ENCODE data around the gene SLC22A23. TPM values are rescaled to one million over a fixed set of nuclear protein-coding genes. Genes with fewer than 3 reads are reported as not detected.

The SLC22A23 gene
- total and polyA plus RNA-seq, 2 donors (not counting 1 experiment from before 2014, with no cell fraction given) = 0.18 to 1.4 TPM

DNA sequence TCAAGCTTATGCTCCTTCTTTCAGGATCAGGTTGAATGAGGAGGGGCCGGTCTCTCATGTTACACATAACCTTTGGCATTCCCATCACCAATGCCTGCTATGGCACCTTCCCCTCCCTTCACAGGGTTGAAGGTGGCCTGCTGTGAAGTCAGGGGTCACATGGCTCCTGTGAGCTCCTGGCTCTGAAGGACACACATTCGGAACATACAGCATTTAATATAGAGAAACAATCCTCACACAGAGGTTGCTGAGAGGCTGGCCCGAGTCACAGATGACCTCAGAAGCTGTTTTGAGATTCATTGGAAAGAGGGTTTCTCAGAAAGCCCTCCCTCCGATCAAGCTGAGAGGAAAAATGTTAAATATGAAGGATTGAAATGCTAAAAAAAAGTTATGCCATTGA lies 116.0 kb downstream of the SLC22A23 start:
- intact Hi-C loops (cut with micrococcal nuclease) = no loop called here
- peaks cover 13% of the 10 kb centered on the region for H3K27me3 Mint-ChIP-seq
- Histone ChIP-seq H3K27ac (ENCODE audit: low read length in 2 of 2) (no peak overlapping the region), H3K36me3 (replicated peaks in 1 of 2; ENCODE audit: control extremely low read depth in 1 of 2, control insufficient read depth in 1 of 2, extremely low read depth in 1 of 2, insufficient read depth in 2 of 2, low read length in 1 of 2) (no peaks in the 10 kb centered on the region), H3K4me1 (ENCODE audit: control insufficient read depth in 2 of 2, insufficient read depth in 2 of 2, low read length in 2 of 2) (peaks cover 7 to 18% of the 10 kb centered on the region in 2 donors), H2AFZ (ENCODE audit: insufficient read depth, low read depth, low read length, poor library complexity, severe bottlenecking) (no peak overlapping the region), H3K9me3 (ENCODE audit: control extremely low read depth in 1 of 3, control insufficient read depth in 2 of 3, insufficient read depth in 1 of 3, low read length in 2 of 3) (peaks cover 0 to 3% (median 0%) of the 10 kb centered on the region in 3 donors), H3K9ac (ENCODE audit: low read length) (no peak overlapping the region), H3K4me3 (ENCODE audit: control extremely low read depth in 1 of 5, extremely low read depth in 1 of 5, insufficient read depth in 1 of 5, low read depth in 2 of 5, low read length in 4 of 5) (no peak overlapping the region), H3K27me3 (replicated peaks in 1 of 4; ENCODE audit: control extremely low read depth in 1 of 4, control insufficient read depth in 3 of 4, insufficient read depth in 4 of 4, low read length in 3 of 4) (no peaks in the 10 kb centered on the region), H3K79me2 (ENCODE audit: control insufficient read depth, insufficient read depth, low read length) (no peaks in the 10 kb centered on the region), H4K20me1 (ENCODE audit: control insufficient read depth, insufficient read depth, low read length, poor library complexity, severe bottlenecking) (no peaks in the 10 kb centered on the region), H3K4me2 (replicated peaks; ENCODE audit: low read depth, low read length, poor library complexity, severe bottlenecking) (no peak overlapping the region)
- no peaks in the 10 kb centered on the region for H3K9me3 Mint-ChIP-seq (ENCODE audit: insufficient read depth)
- ATAC-seq (ENCODE audit: low read depth) (no peak), DNase-seq (no peak)
- H3K27ac Mint-ChIP-seq = no peak overlapping the region
- H3K4me1 Mint-ChIP-seq = peaks cover 18% of the 10 kb centered on the region
- ChIA-PET CTCF (no interaction called here), POLR2A (no interaction called here)
- 100% methylated on average over 1 of the region's 4 CpGs for WGBS (ENCODE audit: insufficient coverage)
- TF ChIP-seq EZH2 (IDR thresholded peaks at IDR 0.05; ENCODE audit: borderline replicate concordance, insufficient read depth, low read depth, low read length, poor library complexity, severe bottlenecking) = no peak
- TF ChIP-seq, protein P1, sequence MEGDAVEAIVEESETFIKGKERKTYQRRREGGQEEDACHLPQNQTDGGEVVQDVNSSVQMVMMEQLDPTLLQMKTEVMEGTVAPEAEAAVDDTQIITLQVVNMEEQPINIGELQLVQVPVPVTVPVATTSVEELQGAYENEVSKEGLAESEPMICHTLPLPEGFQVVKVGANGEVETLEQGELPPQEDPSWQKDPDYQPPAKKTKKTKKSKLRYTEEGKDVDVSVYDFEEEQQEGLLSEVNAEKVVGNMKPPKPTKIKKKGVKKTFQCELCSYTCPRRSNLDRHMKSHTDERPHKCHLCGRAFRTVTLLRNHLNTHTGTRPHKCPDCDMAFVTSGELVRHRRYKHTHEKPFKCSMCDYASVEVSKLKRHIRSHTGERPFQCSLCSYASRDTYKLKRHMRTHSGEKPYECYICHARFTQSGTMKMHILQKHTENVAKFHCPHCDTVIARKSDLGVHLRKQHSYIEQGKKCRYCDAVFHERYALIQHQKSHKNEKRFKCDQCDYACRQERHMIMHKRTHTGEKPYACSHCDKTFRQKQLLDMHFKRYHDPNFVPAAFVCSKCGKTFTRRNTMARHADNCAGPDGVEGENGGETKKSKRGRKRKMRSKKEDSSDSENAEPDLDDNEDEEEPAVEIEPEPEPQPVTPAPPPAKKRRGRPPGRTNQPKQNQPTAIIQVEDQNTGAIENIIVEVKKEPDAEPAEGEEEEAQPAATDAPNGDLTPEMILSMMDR (IDR thresholded peaks at IDR 0.05) = no peak
- no peak overlapping the region for H3K4me3 Mint-ChIP-seq

DNA sequence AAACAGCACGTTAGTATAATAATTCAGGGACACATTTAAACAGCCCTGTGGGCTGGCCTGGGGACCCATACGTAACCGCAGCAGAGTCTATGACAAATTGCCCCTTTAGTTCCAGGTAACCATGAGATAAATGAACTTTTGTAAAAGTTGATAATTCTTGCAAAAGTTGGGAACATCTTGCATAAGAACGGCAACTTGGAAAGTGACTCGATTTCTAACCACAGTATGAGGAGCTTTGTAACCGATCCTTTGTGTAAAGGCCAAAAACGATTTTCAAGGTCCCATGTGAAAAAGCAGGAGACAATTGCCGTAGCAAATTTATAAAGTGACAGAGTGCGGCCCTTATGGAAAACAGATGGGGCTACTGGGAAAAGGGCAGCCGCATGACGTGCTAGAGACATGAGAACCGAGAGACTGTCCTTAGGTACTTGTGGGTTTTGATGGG lies 116.5 kb downstream of the SLC22A23 start:
- Mint-ChIP-seq H3K9me3 (ENCODE audit: insufficient read depth) (no peaks in the 10 kb centered on the region), H3K27ac (no peak overlapping the region), H3K4me3 (no peak overlapping the region), H3K4me1 (peaks cover 15% of the 10 kb centered on the region), H3K27me3 (peaks cover 11% of the 10 kb centered on the region)
- Histone ChIP-seq H3K27ac (ENCODE audit: low read length in 2 of 2) (no peak overlapping the region), H3K27me3 (replicated peaks in 1 of 4; ENCODE audit: control extremely low read depth in 1 of 4, control insufficient read depth in 3 of 4, insufficient read depth in 4 of 4, low read length in 3 of 4) (no peaks in the 10 kb centered on the region), H3K4me3 (ENCODE audit: control extremely low read depth in 1 of 5, extremely low read depth in 1 of 5, insufficient read depth in 1 of 5, low read depth in 2 of 5, low read length in 4 of 5) (no peak overlapping the region), H3K9me3 (ENCODE audit: control extremely low read depth in 1 of 3, control insufficient read depth in 2 of 3, insufficient read depth in 1 of 3, low read length in 2 of 3) (peaks cover 0 to 3% (median 0%) of the 10 kb centered on the region in 3 donors), H4K20me1 (ENCODE audit: control insufficient read depth, insufficient read depth, low read length, poor library complexity, severe bottlenecking) (no peaks in the 10 kb centered on the region), H3K4me2 (replicated peaks; ENCODE audit: low read depth, low read length, poor library complexity, severe bottlenecking) (no peak overlapping the region), H3K79me2 (ENCODE audit: control insufficient read depth, insufficient read depth, low read length) (no peaks in the 10 kb centered on the region), H3K9ac (ENCODE audit: low read length) (no peak overlapping the region), H3K36me3 (replicated peaks in 1 of 2; ENCODE audit: control extremely low read depth in 1 of 2, control insufficient read depth in 1 of 2, extremely low read depth in 1 of 2, insufficient read depth in 2 of 2, low read length in 1 of 2) (no peaks in the 10 kb centered on the region), H3K4me1 (ENCODE audit: control insufficient read depth in 2 of 2, insufficient read depth in 2 of 2, low read length in 2 of 2) (peaks cover 7 to 14% of the 10 kb centered on the region in 2 donors), H2AFZ (ENCODE audit: insufficient read depth, low read depth, low read length, poor library complexity, severe bottlenecking) (no peak overlapping the region)
- POLR2A ChIA-PET = no interaction called here
- CTCF ChIA-PET = no interaction called here
- ATAC-seq (ENCODE audit: low read depth) (no peak), DNase-seq (no peak)
- TF ChIP-seq, protein P1 (IDR thresholded peaks at IDR 0.05) = no peak
- TF ChIP-seq EZH2 (IDR thresholded peaks at IDR 0.05; ENCODE audit: borderline replicate concordance, insufficient read depth, low read depth, low read length, poor library complexity, severe bottlenecking) = no peak
- 97% methylated on average over 12 of the region's 12 CpGs for WGBS (ENCODE audit: insufficient coverage)
- intact Hi-C loops (cut with micrococcal nuclease) = no loop called here
